K562 (cell line): ENCODE measurements around the gene ZNF805. TPM values are rescaled to one million over a fixed set of nuclear protein-coding genes. Genes with fewer than 3 reads are reported as not detected.

Experiments
- ATAC-seq: fragments of 200-7000 bp; cut with Tn5 transposase; 3 replicates; pipeline ENCODE4 v1.9.1; 2020; ENCODE audit warnings: moderate library complexity
- BruUV-seq: library from RNA; stranded (reverse); fragments of 400-500 nt; replicated peaks from 2 replicates; lab custom pipeline; 2021; lab: Mats Ljungman, UMichigan
- CTCF ChIA-PET: fragments of 300-600 bp; formaldehyde crosslinking; extraction: SDS; loops from one replicate; lab custom pipeline; 2021; ENCODE audit warnings: low intra/inter-chr PET ratio; lab: Yijun Ruan, JAX
- POLR2A ChIA-PET: fragments of 300-600, 350-650 bp; sonication (Branson Sonifier 250); formaldehyde crosslinking; extraction: SDS; loops from one replicate; lab custom pipeline; 2021; ENCODE audit warnings: antibody characterized with exemption, inconsistent platforms; lab: Yijun Ruan, JAX
- DNase-seq, 4 experiments: peaks; one replicate each; pipeline versions ENCODE4 v3.0.0 to v3.0.0-alpha.2; 2011 to 2018; ENCODE audit warnings: low spot score in 3 of 4, mixed read lengths in 3 of 4; ENCODE audit errors: extremely low read depth in 1 of 4
- FAIRE-seq: peaks from 2 replicates; lab custom pipeline; 2011; peaks lifted over from hg19 to GRCh38; lab: Jason Lieb, UNC
- H2AFZ ChIP-seq: 2 replicates; pipeline ENCODE4 v1.6.0; 2011; ENCODE audit warnings: low read depth, low read length, control low read depth, inconsistent platforms
- H3K27ac ChIP-seq: fragments of 200-600 bp; 3 replicates; pipeline ENCODE4 v1.8.0; 2011; ENCODE audit warnings: low read depth, mild to moderate bottlenecking, control low read depth, inconsistent platforms, low read length, moderate library complexity, mixed read lengths; ENCODE audit errors: extremely low read depth
- H3K27me3 ChIP-seq, 2 experiments: fragments of 300-600 bp in 1 of 2; 2 replicates in 1 of 2; 3 replicates in 1 of 2; pipeline versions ENCODE4 v1.6.0 to v1.8.0; 2011; ENCODE audit warnings: inconsistent platforms in 2 of 2, low read length in 2 of 2, mild to moderate bottlenecking in 1 of 2, mixed read lengths in 1 of 2, moderate library complexity in 1 of 2; ENCODE audit not compliant: control insufficient read depth in 2 of 2, insufficient read depth in 2 of 2
- H3K36me3 ChIP-seq: fragments of 300-600 bp; 3 replicates; pipeline ENCODE4 v1.8.0; 2011; ENCODE audit warnings: mild to moderate bottlenecking, low read length, inconsistent platforms; ENCODE audit not compliant: control insufficient read depth, insufficient read depth
- H3K4me1 ChIP-seq, 2 experiments: fragments of 200-600 bp in 1 of 2; replicated peaks in 1 of 2; 2 replicates in 1 of 2; 3 replicates in 1 of 2; pipeline versions ENCODE4 v1.5.1 to v1.8.0; 2011; ENCODE audit warnings: inconsistent platforms in 2 of 2, low read length in 2 of 2, mild to moderate bottlenecking in 1 of 2, mixed read lengths in 1 of 2, moderate library complexity in 1 of 2; ENCODE audit not compliant: control insufficient read depth in 2 of 2, insufficient read depth in 2 of 2
- H3K4me2 ChIP-seq: 2 replicates; pipeline ENCODE4 v1.6.1; 2011; ENCODE audit warnings: low read length, control low read depth, inconsistent platforms, mixed read lengths; ENCODE audit not compliant: insufficient read depth
- H3K4me3 ChIP-seq: fragments of 200-600 bp; sonication (generic), shearing (Covaris generic); 2 replicates; pipeline ENCODE4 v1.5.1; 2016; ENCODE audit warnings: control low read depth, inconsistent platforms
- H3K79me2 ChIP-seq: fragments of 200-600 bp; 3 replicates; pipeline ENCODE4 v1.8.0; 2011; ENCODE audit warnings: low read length, inconsistent platforms; ENCODE audit not compliant: control insufficient read depth, insufficient read depth
- H3K9ac ChIP-seq, 2 experiments: 2 replicates each; pipeline versions ENCODE4 v1.6.0 to v1.6.1; 2011; ENCODE audit warnings: low read depth in 2 of 2, low read length in 2 of 2, control low read depth in 1 of 2, inconsistent platforms in 1 of 2, mild to moderate bottlenecking in 1 of 2, mixed read lengths in 1 of 2; ENCODE audit not compliant: insufficient read depth in 1 of 2
- H3K9me1 ChIP-seq: one replicate; pipeline ENCODE4 v1.6.0; 2011; ENCODE audit warnings: inconsistent platforms, mild to moderate bottlenecking, low read length, moderate library complexity; ENCODE audit not compliant: control insufficient read depth, insufficient read depth
- H3K9me3 ChIP-seq: replicated peaks from 2 replicates; pipeline ENCODE4 v1.5.1; 2011; ENCODE audit warnings: low read depth, low read length, inconsistent platforms; ENCODE audit not compliant: control insufficient read depth, insufficient read depth
- H4K20me1 ChIP-seq: replicated peaks from 2 replicates; pipeline ENCODE4 v1.6.1; 2011; ENCODE audit warnings: low read length, inconsistent platforms, mixed read lengths; ENCODE audit not compliant: control insufficient read depth, insufficient read depth
- BRCA1 ChIP-seq, 2 experiments: fragments of 450-650 bp in 1 of 2; sonication (generic) in 1 of 2; formaldehyde crosslinking in 1 of 2; IDR thresholded peaks; 2 replicates each; pipeline versions ENCODE4 v1.5.0 to v1.6.1; 2017 to 2020; ENCODE audit warnings: mild to moderate bottlenecking in 1 of 2, missing genetic modification reagents in 1 of 2
- EWSR1 ChIP-seq: fragments of 450-650 bp; IDR thresholded peaks from 2 replicates; pipeline ENCODE4 v1.6.1; 2018; ENCODE audit warnings: borderline replicate concordance, mild to moderate bottlenecking, low read depth, moderate library complexity; ENCODE audit not compliant: partially characterized antibody
- NFIX ChIP-seq: fragments of 250-450 bp; sonication (Bioruptor Pico); IDR thresholded peaks from 2 replicates; pipeline ENCODE4 v1.4.0; 2020; ENCODE audit warnings: low read depth, mild to moderate bottlenecking, moderate library complexity
- SRSF1 ChIP-seq: fragments of 200-400 bp; formaldehyde crosslinking; IDR thresholded peaks from 2 replicates; pipeline ENCODE4 v1.6.1; 2017; ENCODE audit warnings: mild to moderate bottlenecking, low read depth, low read length, moderate library complexity
- ZNF717 ChIP-seq: fragments of 250-450 bp; sonication (Bioruptor Pico); IDR thresholded peaks from 2 replicates; pipeline ENCODE4 v1.5.0; 2021
- ZNF778 ChIP-seq: fragments of 450-650 bp; formaldehyde crosslinking; IDR thresholded peaks from 2 replicates; pipeline ENCODE4 v1.4.0; 2020; ENCODE audit warnings: mild to moderate bottlenecking, moderate library complexity
- whole genome bisulfite sequencing: fragments of 100-300 bp; shearing (Covaris generic); methylation state at CpG from one replicate; pipeline ENCODE4 v1.1.6; 2016; ENCODE audit warnings: low coverage, mixed read lengths; ENCODE audit not compliant: insufficient coverage; ENCODE audit errors: missing lambda C conversion rate; 5-methylcytosine and 5-hydroxymethylcytosine counted together
- in situ Hi-C: fragments of 300-500 bp; cut with MboI; formaldehyde crosslinking; loops from 4 replicates; pipeline ENCODE4 v1.15.0; 2018; ENCODE audit warnings: inconsistent platforms, mixed read lengths
- intact Hi-C: fragments of 100-400 bp; cut with micrococcal nuclease; formaldehyde crosslinking; loops from 2 replicates; pipeline ENCODE4 v1.14.2; 2022
- polyA plus RNA-seq, 8 experiments: library from polyadenylated mRNA; depleted of rRNA in 4 of 8; stranded (reverse) in 5 of 8; unstranded in 3 of 8; fragments of >200 nt; fragmentation: Nextera tagmentation in 2 of 8; fragmentation: Illumina TruSeq in 1 of 8; extraction: Ambion mirVana in 2 of 8; extraction: Trizol in 1 of 8; gene quantifications; 2 replicates each; pipeline versions ENCODE4 v1.2.1 to v1.2.3, GENCODE V29; 2011 to 2014; ENCODE audit warnings: inconsistent platforms in 1 of 8, missing spikeins in 1 of 8
- total RNA-seq, 7 experiments: library from RNA; depleted of rRNA in 6 of 7; stranded (reverse); fragments of >200 nt in 6 of 7; fragmentation: Illumina TruSeq in 2 of 7; extraction: Trizol in 2 of 7; gene quantifications; 2 replicates each; pipeline versions ENCODE4 v1.2.1 to v1.2.3, GENCODE V29; 2011 to 2021; ENCODE audit warnings: low replicate concordance in 1 of 7
- TF ChIP-seq, protein P1 (sequence below), 2 experiments: fragments of 450-650 bp; formaldehyde crosslinking in 1 of 2; IDR thresholded peaks; 2 replicates each; pipeline versions ENCODE4 v1.4.0 to v1.6.1; 2014 to 2020; ENCODE audit warnings: mild to moderate bottlenecking in 2 of 2, borderline replicate concordance in 1 of 2, low read depth in 1 of 2

ZNF805 gene
- total and polyA plus RNA-seq, 9 of the 15 experiments (the other 6 are each of a cell fraction or from before 2014, with no cell fraction given), result 0.32 to 6.7 (median 3.9) TPM

DNA sequence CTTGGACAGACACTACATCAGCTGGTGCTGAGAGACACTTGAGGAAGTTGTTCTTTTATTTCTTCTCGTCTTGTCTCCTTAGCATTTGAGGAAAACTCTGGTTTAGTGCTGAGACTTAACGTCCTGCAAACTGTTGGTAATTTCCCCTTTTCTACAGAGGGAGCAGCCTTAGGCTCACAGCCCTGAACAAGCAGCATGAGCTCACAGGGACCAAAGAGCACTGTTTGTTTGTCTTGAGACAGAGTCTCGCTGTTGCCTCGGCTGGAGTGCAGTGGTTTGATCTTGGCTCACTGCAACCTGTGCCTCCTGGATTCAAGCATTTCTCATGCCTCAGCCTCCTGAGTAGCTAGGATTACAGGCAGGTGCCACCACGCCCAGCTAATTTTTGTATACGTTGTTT lies 5.5 kb downstream of the ZNF805 start:
- Histone ChIP-seq H3K79me2 (peaks cover 22% of the 10 kb centered on the region), H3K9me3 (no peaks in the 10 kb centered on the region), H3K4me1 (peaks cover 0 to 7% of the 10 kb centered on the region in 2 experiments; a peak in 2 of 5 replicates), H3K27me3 (no peaks in the 10 kb centered on the region), H3K4me3 (no peak overlapping the region), H4K20me1 (no peaks in the 10 kb centered on the region), H2AFZ (no peak overlapping the region), H3K36me3 (peaks cover 44% of the 10 kb centered on the region; the same call in 2 of the 3 replicates), H3K9me1 (no peaks in the 10 kb centered on the region), H3K4me2 (no peak overlapping the region), H3K9ac (no peak overlapping the region), H3K27ac (no peak overlapping the region)
- BruUV-seq, result no TSS peak
- ChIA-PET POLR2A (interaction anchor here (0.8 to 1.0 kb wide), 2 partner anchors 11 to 30 kb away, joined by 3 to 5 read pairs; no protein-coding TSS in a partner anchor), CTCF (no interaction called here)
- DNase-seq (no peak), ATAC-seq (no peak), FAIRE-seq (no peak)
- in situ Hi-C loops, result no loop called here
- intact Hi-C loops, result no loop called here
- WGBS, result 74% methylated on average over 6 of the region's 6 CpGs
- no peak for TF ChIP-seq ZNF717 (CRISPR knock-in tag)
- TF ChIP-seq BRCA1 (IDR thresholded peaks at IDR 0.05), result no peak
- no peak for TF ChIP-seq BRCA1 (CRISPR knock-in tag; IDR thresholded peaks at IDR 0.05)
- TF ChIP-seq NFIX (CRISPR knock-in tag), result no peak
- TF ChIP-seq EWSR1, result no peak
- no peak for TF ChIP-seq ZNF778 (CRISPR knock-in tag)
- no peak for TF ChIP-seq SRSF1
- TF ChIP-seq, protein P1, sequence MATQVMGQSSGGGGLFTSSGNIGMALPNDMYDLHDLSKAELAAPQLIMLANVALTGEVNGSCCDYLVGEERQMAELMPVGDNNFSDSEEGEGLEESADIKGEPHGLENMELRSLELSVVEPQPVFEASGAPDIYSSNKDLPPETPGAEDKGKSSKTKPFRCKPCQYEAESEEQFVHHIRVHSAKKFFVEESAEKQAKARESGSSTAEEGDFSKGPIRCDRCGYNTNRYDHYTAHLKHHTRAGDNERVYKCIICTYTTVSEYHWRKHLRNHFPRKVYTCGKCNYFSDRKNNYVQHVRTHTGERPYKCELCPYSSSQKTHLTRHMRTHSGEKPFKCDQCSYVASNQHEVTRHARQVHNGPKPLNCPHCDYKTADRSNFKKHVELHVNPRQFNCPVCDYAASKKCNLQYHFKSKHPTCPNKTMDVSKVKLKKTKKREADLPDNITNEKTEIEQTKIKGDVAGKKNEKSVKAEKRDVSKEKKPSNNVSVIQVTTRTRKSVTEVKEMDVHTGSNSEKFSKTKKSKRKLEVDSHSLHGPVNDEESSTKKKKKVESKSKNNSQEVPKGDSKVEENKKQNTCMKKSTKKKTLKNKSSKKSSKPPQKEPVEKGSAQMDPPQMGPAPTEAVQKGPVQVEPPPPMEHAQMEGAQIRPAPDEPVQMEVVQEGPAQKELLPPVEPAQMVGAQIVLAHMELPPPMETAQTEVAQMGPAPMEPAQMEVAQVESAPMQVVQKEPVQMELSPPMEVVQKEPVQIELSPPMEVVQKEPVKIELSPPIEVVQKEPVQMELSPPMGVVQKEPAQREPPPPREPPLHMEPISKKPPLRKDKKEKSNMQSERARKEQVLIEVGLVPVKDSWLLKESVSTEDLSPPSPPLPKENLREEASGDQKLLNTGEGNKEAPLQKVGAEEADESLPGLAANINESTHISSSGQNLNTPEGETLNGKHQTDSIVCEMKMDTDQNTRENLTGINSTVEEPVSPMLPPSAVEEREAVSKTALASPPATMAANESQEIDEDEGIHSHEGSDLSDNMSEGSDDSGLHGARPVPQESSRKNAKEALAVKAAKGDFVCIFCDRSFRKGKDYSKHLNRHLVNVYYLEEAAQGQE (IDR thresholded peaks at IDR 0.05; ENCODE audit: borderline replicate concordance), result no peak
- TF ChIP-seq, protein P1 (CRISPR knock-in tag; IDR thresholded peaks at IDR 0.05; ENCODE audit: low read depth), result no peak
